Fibroblast of lung (primary cell): ENCODE measurements around the gene SCN7A. TPM values are rescaled to one million over a fixed set of nuclear protein-coding genes. Genes with fewer than 3 reads are reported as not detected.

Experiments
- DNase-seq, 2 donors: peaks; one replicate each; pipeline versions ENCODE4 v3.0.0 to v3.0.0-alpha.2; 2010; ENCODE audit warnings: low read depth in 2 of 2
- H2AFZ ChIP-seq: 2 replicates; pipeline ENCODE4 v1.5.1; 2012; ENCODE audit warnings: low read length, control low read depth, inconsistent platforms
- H3K27ac ChIP-seq: 2 replicates; pipeline ENCODE4 v1.5.1; 2011; ENCODE audit warnings: low read length, control low read depth; ENCODE audit not compliant: insufficient read depth
- H3K27me3 ChIP-seq: 2 replicates; pipeline ENCODE4 v1.5.1; 2011; ENCODE audit warnings: mild to moderate bottlenecking, low read length; ENCODE audit not compliant: control insufficient read depth, insufficient read depth
- H3K36me3 ChIP-seq: 2 replicates; pipeline ENCODE4 v1.5.1; 2011; ENCODE audit warnings: low read length; ENCODE audit not compliant: control insufficient read depth, insufficient read depth
- H3K4me1 ChIP-seq: 2 replicates; pipeline ENCODE4 v1.5.1; 2011; ENCODE audit warnings: low read length; ENCODE audit not compliant: control insufficient read depth, insufficient read depth; ENCODE audit errors: extremely low read depth
- H3K4me2 ChIP-seq: 2 replicates; pipeline ENCODE4 v1.5.1; 2011; ENCODE audit warnings: low read length, control low read depth; ENCODE audit not compliant: insufficient read depth; ENCODE audit errors: extremely low read depth
- H3K4me3 ChIP-seq, 4 experiments: fragments of 200-600 bp in 1 of 4; sonication (generic) in 1 of 4; replicated peaks in 1 of 4; 2 replicates each; pipeline ENCODE4 v1.5.1; 2011 to 2016; ENCODE audit warnings: low read length in 4 of 4, low read depth in 3 of 4, mild to moderate bottlenecking in 3 of 4, control low read depth in 2 of 4, inconsistent platforms in 1 of 4, mixed read lengths in 1 of 4; ENCODE audit not compliant: insufficient read depth in 1 of 4; ENCODE audit errors: control extremely low read depth in 1 of 4
- H3K79me2 ChIP-seq: 2 replicates; pipeline ENCODE4 v1.5.1; 2012; ENCODE audit warnings: mild to moderate bottlenecking, low read length, inconsistent platforms; ENCODE audit not compliant: control insufficient read depth, insufficient read depth
- H3K9ac ChIP-seq: 2 replicates; pipeline ENCODE4 v1.5.1; 2011; ENCODE audit warnings: mild to moderate bottlenecking, low read length, control low read depth; ENCODE audit not compliant: insufficient read depth
- H3K9me3 ChIP-seq: 2 replicates; pipeline ENCODE4 v1.5.1; 2012; ENCODE audit warnings: low read depth, low read length; ENCODE audit not compliant: control insufficient read depth, insufficient read depth
- H4K20me1 ChIP-seq: 2 replicates; pipeline ENCODE4 v1.5.1; 2011; ENCODE audit warnings: low read length; ENCODE audit not compliant: control insufficient read depth, insufficient read depth; ENCODE audit errors: extremely low read depth
- EZH2 ChIP-seq: IDR thresholded peaks from 2 replicates; pipeline ENCODE4 v1.5.1; 2012; ENCODE audit warnings: low read length, control low read depth, mild to moderate bottlenecking; ENCODE audit errors: missing control alignments
- polyA plus RNA-seq, 2 donors: library from polyadenylated mRNA; depleted of rRNA in 1 of 2; stranded (reverse) in 1 of 2; unstranded in 1 of 2; fragments of >200 nt; gene quantifications; 2 replicates each; pipeline ENCODE4 v1.2.1, GENCODE V29; 2011 to 2012; ENCODE audit warnings: missing spikeins in 1 of 2
- total RNA-seq: library from RNA; depleted of rRNA; stranded (reverse); fragments of >200 nt; gene quantifications from 2 replicates; pipeline ENCODE4 v1.2.1, GENCODE V29; 2014
- TF ChIP-seq, protein P1 (sequence below), 2 donors: IDR thresholded peaks in 1 of 2; conservative IDR thresholded peaks in 1 of 2; 1 replicate in 1 of 2; 2 replicates in 1 of 2; pipeline ENCODE4 v1.5.1; 2011 to 2012; ENCODE audit warnings: low read length in 2 of 2, control low read depth in 1 of 2, inconsistent platforms in 1 of 2, low read depth in 1 of 2, mild to moderate bottlenecking in 1 of 2

The SCN7A gene
- total and polyA plus RNA-seq, 2 donors (not counting 1 experiment from before 2014, with no cell fraction given) = 7.8 to 8.9 TPM

DNA sequence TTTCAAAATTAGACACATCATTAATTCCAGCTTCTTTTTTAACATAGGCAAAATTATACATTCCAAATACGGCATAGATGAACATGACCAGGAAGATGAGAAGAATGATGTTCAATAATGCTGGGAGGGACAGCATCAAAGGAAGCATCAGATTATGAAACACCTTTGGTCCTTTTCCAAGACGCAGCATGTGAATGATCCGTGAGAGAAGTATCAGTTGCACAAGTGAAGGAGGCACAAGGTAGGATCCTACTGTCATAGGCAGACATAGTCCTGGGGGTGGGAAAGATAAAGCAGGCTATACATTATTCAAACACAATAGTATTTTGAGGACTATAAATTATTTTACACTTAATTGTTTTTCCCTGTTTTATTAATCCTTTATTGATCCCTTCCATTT, 87.7 kb downstream of the SCN7A start:
- Histone ChIP-seq H3K9me3 (no peaks in the 10 kb centered on the region), H3K9ac (no peak overlapping the region), H3K27me3 (no peaks in the 10 kb centered on the region), H3K4me1 (peaks cover 5% of the 10 kb centered on the region), H3K4me3 (no peak overlapping the region), H3K79me2 (no peaks in the 10 kb centered on the region), H3K4me2 (no peak overlapping the region), H3K27ac (no peak overlapping the region), H3K36me3 (no peaks in the 10 kb centered on the region), H4K20me1 (no peaks in the 10 kb centered on the region), H2AFZ (no peak overlapping the region)
- DNase-seq = no peak
- no peak for TF ChIP-seq EZH2
- TF ChIP-seq, protein P1, sequence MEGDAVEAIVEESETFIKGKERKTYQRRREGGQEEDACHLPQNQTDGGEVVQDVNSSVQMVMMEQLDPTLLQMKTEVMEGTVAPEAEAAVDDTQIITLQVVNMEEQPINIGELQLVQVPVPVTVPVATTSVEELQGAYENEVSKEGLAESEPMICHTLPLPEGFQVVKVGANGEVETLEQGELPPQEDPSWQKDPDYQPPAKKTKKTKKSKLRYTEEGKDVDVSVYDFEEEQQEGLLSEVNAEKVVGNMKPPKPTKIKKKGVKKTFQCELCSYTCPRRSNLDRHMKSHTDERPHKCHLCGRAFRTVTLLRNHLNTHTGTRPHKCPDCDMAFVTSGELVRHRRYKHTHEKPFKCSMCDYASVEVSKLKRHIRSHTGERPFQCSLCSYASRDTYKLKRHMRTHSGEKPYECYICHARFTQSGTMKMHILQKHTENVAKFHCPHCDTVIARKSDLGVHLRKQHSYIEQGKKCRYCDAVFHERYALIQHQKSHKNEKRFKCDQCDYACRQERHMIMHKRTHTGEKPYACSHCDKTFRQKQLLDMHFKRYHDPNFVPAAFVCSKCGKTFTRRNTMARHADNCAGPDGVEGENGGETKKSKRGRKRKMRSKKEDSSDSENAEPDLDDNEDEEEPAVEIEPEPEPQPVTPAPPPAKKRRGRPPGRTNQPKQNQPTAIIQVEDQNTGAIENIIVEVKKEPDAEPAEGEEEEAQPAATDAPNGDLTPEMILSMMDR (conservative IDR thresholded peaks at IDR 0.05 in 1 of 2, IDR thresholded peaks at IDR 0.05 in 1 of 2; ENCODE audit: low read depth in 1 of 2, low read length in 2 of 2) = no peak

- Histone ChIP-seq H3K9me3 (no peaks in the 10 kb centered on the region), H3K4me1 (no peaks in the 10 kb centered on the region), H3K4me3 (no peak overlapping the region), H4K20me1 (no peaks in the 10 kb centered on the region), H3K9ac (no peak overlapping the region), H3K4me2 (no peak overlapping the region), H3K27ac (no peak overlapping the region), H2AFZ (no peak overlapping the region), H3K79me2 (no peaks in the 10 kb centered on the region), H3K27me3 (no peaks in the 10 kb centered on the region), H3K36me3 (no peaks in the 10 kb centered on the region)
- no peak for DNase-seq
- no peak for TF ChIP-seq EZH2
- TF ChIP-seq, protein P1 (conservative IDR thresholded peaks at IDR 0.05 in 1 of 2, IDR thresholded peaks at IDR 0.05 in 1 of 2; ENCODE audit: low read depth in 1 of 2, low read length in 2 of 2) = no peak
Observed at GRCh38 chr2:166405569-166405926, 88.5 kb downstream of the SCN7A start.

- Histone ChIP-seq H3K9ac (no peak overlapping the region), H2AFZ (no peak overlapping the region), H3K4me3 (no peak overlapping the region), H3K9me3 (no peaks in the 10 kb centered on the region), H4K20me1 (no peaks in the 10 kb centered on the region), H3K4me1 (no peaks in the 10 kb centered on the region), H3K36me3 (no peaks in the 10 kb centered on the region), H3K27ac (no peak overlapping the region), H3K79me2 (no peaks in the 10 kb centered on the region), H3K4me2 (no peak overlapping the region), H3K27me3 (no peaks in the 10 kb centered on the region)
- TF ChIP-seq EZH2 = no peak
- TF ChIP-seq, protein P1 (conservative IDR thresholded peaks at IDR 0.05 in 1 of 2, IDR thresholded peaks at IDR 0.05 in 1 of 2; ENCODE audit: low read depth in 1 of 2, low read length in 2 of 2) = no peak
- peak; percentile 4 to 12 for DNase-seq
Observed at GRCh38 chr2:166404831-166405568, 89.0 kb downstream of the SCN7A start.
